GM18505 (cell line): ENCODE data around the gene ST6GALNAC3.

Experiments
- ATAC-seq: cut with Tn5 transposase; IDR thresholded peaks from one replicate; pipeline ENCODE4 v1.9.1; 2021; ENCODE audit not compliant: unreplicated experiment
- POLR2A ChIP-seq: IDR thresholded peaks from 4 replicates; pipeline ENCODE4 v1.6.1; 2011; ENCODE audit warnings: borderline replicate concordance; ENCODE audit not compliant: insufficient read depth, insufficient read length; ENCODE audit errors: extremely low read depth

ST6GALNAC3 gene

DNA sequence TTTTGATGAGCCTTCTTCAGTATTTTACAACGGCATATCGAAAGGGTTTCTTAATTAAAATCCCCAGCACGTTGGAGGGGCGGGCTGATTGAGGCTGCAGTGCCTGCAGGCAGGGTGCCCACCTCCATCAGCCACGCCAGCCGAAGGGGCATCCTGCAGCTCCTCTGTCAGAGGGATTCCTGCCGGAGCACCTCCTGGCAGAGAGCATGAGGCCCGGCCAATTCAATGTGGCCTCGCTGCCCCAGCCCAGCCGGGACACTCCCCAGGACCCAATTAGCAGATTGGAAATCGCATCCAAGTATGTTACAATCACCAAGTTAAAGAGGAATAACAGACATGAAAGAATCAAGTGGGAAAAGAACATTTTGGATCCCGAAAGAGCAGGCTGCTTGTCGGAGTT lies 216.6 kb downstream of the ST6GALNAC3 start:
- no peak for TF ChIP-seq POLR2A
- ATAC-seq = no peak

- ATAC-seq = no peak
- no peak for TF ChIP-seq POLR2A
Observed at GRCh38 chr1:76291737-76292136, 217.2 kb downstream of the ST6GALNAC3 start.

DNA sequence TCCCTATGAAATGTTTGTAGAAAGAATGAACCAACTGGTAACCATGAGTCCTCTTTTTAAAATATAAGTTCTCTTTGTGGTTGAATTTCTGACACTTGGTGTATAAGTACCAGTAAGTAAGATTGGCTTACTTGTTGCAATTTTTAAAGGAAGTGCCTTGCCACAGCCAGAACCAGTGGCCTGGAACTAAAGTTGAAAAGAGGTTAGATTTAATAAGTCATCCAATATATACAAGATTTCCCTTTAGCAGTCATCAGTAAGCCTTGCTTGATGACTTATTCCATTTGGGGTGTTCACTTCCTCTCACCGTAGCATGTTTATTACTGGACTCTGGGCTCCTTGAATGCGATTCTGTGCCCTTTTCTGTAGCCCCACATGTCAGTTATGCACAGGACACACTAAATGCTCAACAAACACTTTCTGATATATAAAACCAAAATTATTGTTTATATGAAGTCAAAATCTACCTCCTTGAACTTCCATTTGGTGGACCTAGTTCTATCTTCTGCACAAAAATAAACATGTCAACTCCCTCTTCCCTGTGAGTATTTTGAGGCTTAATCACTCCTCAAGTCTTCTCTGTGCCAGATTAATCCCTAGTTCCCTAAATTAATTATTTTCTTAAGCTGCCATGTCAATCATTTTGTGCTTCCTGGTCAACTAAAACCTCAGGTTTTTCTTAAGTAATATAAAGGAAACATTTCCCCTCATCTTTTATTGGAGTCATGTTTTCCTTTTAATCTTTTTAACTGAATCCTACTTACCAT lies 218.1 kb downstream of the ST6GALNAC3 start:
- no peak for TF ChIP-seq POLR2A
- peak; percentile 59 for ATAC-seq

GRCh38 chr1:76293831-76294230 lies 219.3 kb downstream of the ST6GALNAC3 start:
- no peak for TF ChIP-seq POLR2A
- no peak for ATAC-seq

DNA sequence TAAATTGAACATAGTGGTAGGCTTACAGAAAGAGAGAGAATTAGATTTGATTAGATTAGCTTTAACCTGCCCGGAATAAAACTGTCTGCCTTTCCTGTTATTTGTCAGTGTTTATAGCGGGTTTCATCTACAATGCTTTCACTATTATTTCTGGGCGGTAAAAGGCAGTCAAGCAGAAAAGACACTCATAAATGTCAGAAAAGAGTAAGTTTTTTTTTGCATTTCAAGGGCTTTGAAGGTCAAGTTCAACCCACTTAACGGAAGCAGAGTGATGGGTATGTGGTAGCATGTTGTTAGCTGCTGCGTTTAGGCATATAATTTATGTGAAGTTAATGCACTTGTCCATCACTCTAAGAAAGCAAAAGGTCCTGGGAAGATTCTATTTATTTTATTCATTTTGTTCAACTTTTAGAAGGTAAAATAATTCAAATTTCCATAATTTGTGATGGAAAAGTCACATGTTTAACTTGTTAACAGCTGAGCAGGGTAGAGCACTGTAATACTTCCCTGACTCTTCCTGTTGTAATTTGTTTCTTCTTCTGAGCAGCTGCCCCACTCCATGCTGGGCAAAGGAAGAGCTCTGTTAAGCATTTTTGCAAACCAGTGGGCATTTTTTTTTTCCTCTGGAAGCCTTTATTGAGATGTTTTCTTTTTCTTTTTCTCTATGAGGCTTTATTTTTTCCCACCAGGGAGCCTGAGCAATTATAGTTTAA lies 220.1 kb downstream of the ST6GALNAC3 start:
- no peak for TF ChIP-seq POLR2A
- peak; percentile 81 for ATAC-seq

GRCh38 chr1:76298399-76298798 lies 223.9 kb downstream of the ST6GALNAC3 start:
- no peak for ATAC-seq

DNA sequence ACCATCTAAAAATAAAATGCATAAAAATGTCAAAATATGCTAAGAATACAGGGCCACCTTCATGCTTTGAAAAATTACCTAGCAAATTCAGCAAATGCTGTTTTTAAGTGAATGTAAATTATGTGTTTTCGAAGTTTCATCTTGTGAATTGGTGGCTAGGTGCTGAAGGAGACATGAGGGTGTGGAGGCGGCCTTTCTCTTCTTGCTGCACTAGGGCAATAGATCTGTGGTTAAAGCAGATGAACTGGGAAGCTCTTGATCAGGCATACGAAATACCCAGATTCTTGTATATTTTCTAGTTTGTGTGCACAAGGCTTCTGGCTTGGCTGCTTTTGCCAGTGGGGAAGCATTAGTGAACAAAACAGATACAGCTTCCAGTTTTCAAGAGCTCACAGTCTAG lies 224.5 kb downstream of the ST6GALNAC3 start:
- ATAC-seq = no peak
- TF ChIP-seq POLR2A = no peak

More at GRCh38 chr1:76298399-76298798, 223.9 kb downstream of the ST6GALNAC3 start:
- no peak for TF ChIP-seq POLR2A

GRCh38 chr1:76300556-76300955 lies 226.0 kb downstream of the ST6GALNAC3 start:
- ATAC-seq = no peak
- TF ChIP-seq POLR2A = no peak

- no peak for ATAC-seq
- TF ChIP-seq POLR2A = no peak
Observed at GRCh38 chr1:76302711-76303339, 228.3 kb downstream of the ST6GALNAC3 start.

- no peak for ATAC-seq
- TF ChIP-seq POLR2A = no peak
Observed at GRCh38 chr1:76303340-76303717, 228.8 kb downstream of the ST6GALNAC3 start.

GRCh38 chr1:76313304-76313703 lies 238.8 kb downstream of the ST6GALNAC3 start:
- no peak for ATAC-seq
- no peak for TF ChIP-seq POLR2A

DNA sequence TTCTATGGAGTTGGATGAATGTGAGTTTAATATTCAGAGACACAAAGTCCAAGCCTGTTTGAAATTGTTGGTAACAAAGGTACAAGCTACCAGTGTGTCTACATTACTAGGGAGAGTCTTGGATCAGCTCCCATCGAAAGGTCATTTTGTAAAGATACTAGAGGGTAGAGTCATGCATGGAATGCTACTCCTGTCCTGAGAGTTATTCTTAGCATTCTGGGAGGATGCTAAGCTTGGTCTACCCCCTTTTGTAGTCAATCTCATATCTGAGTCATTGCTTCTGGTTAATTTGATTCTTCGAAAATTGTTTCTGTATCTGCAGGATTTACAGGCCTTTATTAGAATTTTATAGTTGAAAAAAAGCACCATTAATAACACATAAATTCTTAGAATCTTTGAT lies 240.2 kb downstream of the ST6GALNAC3 start:
- TF ChIP-seq POLR2A = no peak
- no peak for ATAC-seq

GRCh38 chr1:76317299-76317900 lies 242.9 kb downstream of the ST6GALNAC3 start:
- no peak for TF ChIP-seq POLR2A
- ATAC-seq = no peak
